Measurements from ENCODE around the gene GALNT6.

GRCh38 chr12:51397670-51398069 lies 6.5 kb upstream of the GALNT6 start:
- TF ChIP-seq CTCF (conservative IDR thresholded peaks at IDR 0.05 in 1 of 2, IDR thresholded peaks at IDR 0.05 in 1 of 2; ENCODE audit: low read depth in 1 of 2, low read length in 2 of 2) (no peak), EZH2 (IDR thresholded peaks at IDR 0.05; ENCODE audit: low read length, missing control alignments) (no peak)
